ENCODE data around the gene SIGLEC7. TPM values are rescaled to one million over a fixed set of nuclear protein-coding genes. Genes with fewer than 3 reads are reported as not detected.
"Not testable (repeated sequence)": the region's sequence is repeated elsewhere in the genome, so short reads cannot be mapped to it uniquely, and the experiment has no call there.

The SIGLEC7 gene
- total RNA-seq, 1 donor from 2014 or later: not detected

- DNase-seq: no peak
These were observed 2.6 kb upstream of the SIGLEC7 start for GRCh38 chr19:51139299-51140014.

GRCh38 chr19:51140441-51140840, 1.7 kb upstream of the SIGLEC7 start:
- DNase-seq: no peak

GRCh38 chr19:51141181-51141580, 920 bp upstream of the SIGLEC7 start:
- DNase-seq: no peak

- not testable (repeated sequence) for DNase-seq
These were observed 841 bp downstream of the SIGLEC7 start for GRCh38 chr19:51142809-51143475.

GRCh38 chr19:51143486-51143885, 1.4 kb downstream of the SIGLEC7 start:
- DNase-seq: no peak

GRCh38 chr19:51144482-51145045, 2.5 kb downstream of the SIGLEC7 start:
- DNase-seq: no peak

- DNase-seq: no peak
These were observed 3.9 kb downstream of the SIGLEC7 start for GRCh38 chr19:51145916-51146493.

- DNase-seq: no peak
These were observed 4.7 kb downstream of the SIGLEC7 start for GRCh38 chr19:51146751-51147150.

GRCh38 chr19:51147663-51148062, 5.6 kb downstream of the SIGLEC7 start:
- DNase-seq: no peak

- DNase-seq: no peak
These were observed 6.5 kb downstream of the SIGLEC7 start for GRCh38 chr19:51148580-51148979.

- no peak for DNase-seq
These were observed 8.5 kb downstream of the SIGLEC7 start for GRCh38 chr19:51150627-51151026.

GRCh38 chr19:51156710-51157109, 14.6 kb downstream of the SIGLEC7 start:
- no peak for DNase-seq

GRCh38 chr19:51157265-51157664, 15.2 kb downstream of the SIGLEC7 start:
- DNase-seq: no peak

- peak; percentile 14 for DNase-seq
These were observed 16.5 kb downstream of the SIGLEC7 start for GRCh38 chr19:51158474-51159129.

GRCh38 chr19:51159656-51160055, 17.6 kb downstream of the SIGLEC7 start:
- no peak for DNase-seq

- no peak for DNase-seq
These were observed 19.2 kb downstream of the SIGLEC7 start for GRCh38 chr19:51161266-51161665.

- DNase-seq: no peak
These were observed 19.9 kb downstream of the SIGLEC7 start for GRCh38 chr19:51161867-51162496.

- no peak for DNase-seq
These were observed 21.2 kb downstream of the SIGLEC7 start for GRCh38 chr19:51163257-51163656.

- DNase-seq: no peak
These were observed 22.1 kb downstream of the SIGLEC7 start for GRCh38 chr19:51164215-51164614.

- no peak for DNase-seq
These were observed 24.9 kb downstream of the SIGLEC7 start for GRCh38 chr19:51166846-51167490.

GRCh38 chr19:51168564-51169282, 26.6 kb downstream of the SIGLEC7 start:
- no peak for DNase-seq
